Activated CD8-positive, alpha-beta T cell treated with anti-CD3 and anti-CD28 coated beads for 36 hours (primary cell): ENCODE measurements around the gene CRIM1. TPM values are rescaled to one million over a fixed set of nuclear protein-coding genes. Genes with fewer than 3 reads are reported as not detected.

ENCODE experiments used
- ATAC-seq: fragments of 200-7000 bp; cut with Tn5 transposase; one replicate; pipeline ENCODE4 v1.10.0; 2021; ENCODE audit warnings: mild to moderate bottlenecking, moderate library complexity
- CTCF ChIA-PET: fragments of 350-600 bp; sonication (Branson Sonifier 250); formaldehyde crosslinking; loops from one replicate; lab custom pipeline; 2021; ENCODE audit warnings: antibody characterized with exemption; lab: Charles Lee
- POLR2A ChIA-PET: fragments of 350-600 bp; sonication (Branson Sonifier 250); formaldehyde crosslinking; loops from one replicate; lab custom pipeline; 2021; ENCODE audit warnings: antibody characterized with exemption; lab: Charles Lee
- DNase-seq: peaks from one replicate; pipeline ENCODE4 v3.0.0-alpha.2; 2020
- H3K27ac Mint-ChIP-seq: one replicate; pipeline ENCODE4 v1.8.0; 2021; ENCODE audit warnings: mild to moderate bottlenecking, mixed read lengths
- H3K27me3 Mint-ChIP-seq: one replicate; pipeline ENCODE4 v1.8.0; 2021; ENCODE audit warnings: mixed read lengths
- H3K36me3 Mint-ChIP-seq: one replicate; pipeline ENCODE4 v1.8.0; 2021; ENCODE audit warnings: low read depth, mixed read lengths
- H3K4me1 Mint-ChIP-seq: one replicate; pipeline ENCODE4 v1.8.0; 2021; ENCODE audit warnings: low read depth, mixed read lengths
- H3K4me3 Mint-ChIP-seq: one replicate; pipeline ENCODE4 v1.8.0; 2021; ENCODE audit warnings: mild to moderate bottlenecking, moderate library complexity, mixed read lengths
- H3K9me3 Mint-ChIP-seq: one replicate; pipeline ENCODE4 v1.8.0; 2021; ENCODE audit warnings: mixed read lengths
- intact Hi-C: fragments of 100-400 bp; cut with micrococcal nuclease; formaldehyde crosslinking; loops from one replicate; pipeline ENCODE4 v1.10.0; 2022
- total RNA-seq, 2 experiments: library from RNA; stranded (reverse); gene quantifications; one replicate each; pipeline ENCODE4 v1.2.3, GENCODE V29; 2021
- TF ChIP-seq, protein P1 (sequence below): fragments of 200-600 bp; IDR thresholded peaks from one replicate; pipeline ENCODE4 v1.8.0; 2022; ENCODE audit warnings: antibody characterized with exemption, mild to moderate bottlenecking

The CRIM1 gene
- total RNA-seq, 2 experiments from 2014 or later: 14.4 to 15.9 TPM

DNA sequence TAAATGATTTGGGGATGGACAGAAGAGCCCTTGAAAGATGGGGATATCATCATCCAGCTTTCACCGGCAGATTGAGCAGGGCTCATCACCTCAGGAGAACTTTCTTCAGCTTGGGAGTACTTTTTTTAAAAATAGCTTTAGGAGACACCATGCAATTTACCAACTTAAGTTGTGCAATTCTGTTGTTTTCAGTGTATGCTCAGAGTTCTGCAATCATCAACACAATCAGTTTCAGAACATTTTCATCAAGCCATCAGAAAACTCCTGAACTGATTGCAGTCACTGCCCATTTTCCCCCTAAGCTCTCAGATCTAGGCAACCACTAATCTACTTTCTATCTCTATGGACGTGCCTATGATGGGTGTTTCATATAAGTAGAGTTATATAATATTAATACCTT, 117.7 kb downstream of the CRIM1 start:
- Mint-ChIP-seq H3K4me1 (no peaks in the 10 kb centered on the region), H3K27me3 (no peaks in the 10 kb centered on the region), H3K9me3 (peaks cover 20% of the 10 kb centered on the region), H3K27ac (no peak overlapping the region), H3K36me3 (peaks cover 39% of the 10 kb centered on the region), H3K4me3 (no peak overlapping the region)
- ChIA-PET CTCF (no interaction called here), POLR2A (no interaction called here)
- TF ChIP-seq, protein P1, sequence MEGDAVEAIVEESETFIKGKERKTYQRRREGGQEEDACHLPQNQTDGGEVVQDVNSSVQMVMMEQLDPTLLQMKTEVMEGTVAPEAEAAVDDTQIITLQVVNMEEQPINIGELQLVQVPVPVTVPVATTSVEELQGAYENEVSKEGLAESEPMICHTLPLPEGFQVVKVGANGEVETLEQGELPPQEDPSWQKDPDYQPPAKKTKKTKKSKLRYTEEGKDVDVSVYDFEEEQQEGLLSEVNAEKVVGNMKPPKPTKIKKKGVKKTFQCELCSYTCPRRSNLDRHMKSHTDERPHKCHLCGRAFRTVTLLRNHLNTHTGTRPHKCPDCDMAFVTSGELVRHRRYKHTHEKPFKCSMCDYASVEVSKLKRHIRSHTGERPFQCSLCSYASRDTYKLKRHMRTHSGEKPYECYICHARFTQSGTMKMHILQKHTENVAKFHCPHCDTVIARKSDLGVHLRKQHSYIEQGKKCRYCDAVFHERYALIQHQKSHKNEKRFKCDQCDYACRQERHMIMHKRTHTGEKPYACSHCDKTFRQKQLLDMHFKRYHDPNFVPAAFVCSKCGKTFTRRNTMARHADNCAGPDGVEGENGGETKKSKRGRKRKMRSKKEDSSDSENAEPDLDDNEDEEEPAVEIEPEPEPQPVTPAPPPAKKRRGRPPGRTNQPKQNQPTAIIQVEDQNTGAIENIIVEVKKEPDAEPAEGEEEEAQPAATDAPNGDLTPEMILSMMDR: no peak
- intact Hi-C loops: no loop called here
- no peak for DNase-seq
- no peak for ATAC-seq

DNA sequence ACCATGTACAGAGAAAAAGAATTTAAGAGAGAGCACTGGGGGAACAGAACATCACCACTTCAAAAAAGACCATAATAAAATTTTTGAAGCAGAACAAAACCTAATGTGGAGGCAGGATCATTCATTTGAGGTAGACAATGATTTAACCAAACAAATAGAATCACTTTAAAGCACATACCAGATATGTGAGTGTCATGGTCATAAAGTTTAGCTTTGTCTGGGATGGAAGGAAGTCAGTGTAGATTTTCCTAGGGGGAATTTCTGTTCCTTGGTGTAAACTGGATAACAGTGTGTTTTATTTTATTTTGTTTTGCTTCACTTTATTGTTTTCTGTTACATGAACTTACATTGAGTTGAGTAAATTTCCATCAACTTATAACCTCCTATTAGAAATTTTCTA, 120.8 kb downstream of the CRIM1 start:
- Mint-ChIP-seq H3K36me3 (peaks cover 49% of the 10 kb centered on the region), H3K27me3 (no peaks in the 10 kb centered on the region), H3K9me3 (peaks cover 20% of the 10 kb centered on the region), H3K4me1 (no peaks in the 10 kb centered on the region), H3K4me3 (no peak overlapping the region), H3K27ac (no peak overlapping the region)
- TF ChIP-seq, protein P1: no peak
- ChIA-PET POLR2A (no interaction called here), CTCF (no interaction called here)
- no peak for ATAC-seq
- DNase-seq: no peak
- intact Hi-C loops: no loop called here

DNA sequence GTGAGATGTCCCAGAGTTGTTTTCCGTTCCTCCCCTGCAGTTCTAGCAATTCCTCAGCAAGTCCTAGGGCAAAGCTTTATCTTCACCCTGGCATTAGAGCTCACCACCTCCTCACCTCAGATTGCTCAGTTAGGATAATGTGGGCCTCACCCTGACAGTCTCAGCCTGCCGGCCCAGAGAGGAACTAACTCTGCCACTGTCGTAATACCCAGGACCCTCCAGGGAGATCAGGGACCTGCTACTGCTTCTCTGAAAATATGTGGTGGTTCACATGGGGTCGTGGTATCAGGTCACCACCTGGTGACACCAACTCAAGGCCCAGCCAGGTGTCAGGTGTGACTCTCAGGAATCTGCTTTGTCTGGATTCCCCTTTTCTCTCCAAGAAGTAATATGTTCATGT, 121.7 kb downstream of the CRIM1 start:
- ChIA-PET POLR2A (no interaction called here), CTCF (no interaction called here)
- intact Hi-C loops: no loop called here
- TF ChIP-seq, protein P1: no peak
- H3K27ac Mint-ChIP-seq: no peak overlapping the region
- no peak for DNase-seq
- peaks cover 54% of the 10 kb centered on the region for H3K36me3 Mint-ChIP-seq
- no peaks in the 10 kb centered on the region for H3K4me1 Mint-ChIP-seq
- H3K9me3 Mint-ChIP-seq: peaks cover 20% of the 10 kb centered on the region
- no peak overlapping the region for H3K4me3 Mint-ChIP-seq
- H3K27me3 Mint-ChIP-seq: no peaks in the 10 kb centered on the region
- ATAC-seq: no peak

DNA sequence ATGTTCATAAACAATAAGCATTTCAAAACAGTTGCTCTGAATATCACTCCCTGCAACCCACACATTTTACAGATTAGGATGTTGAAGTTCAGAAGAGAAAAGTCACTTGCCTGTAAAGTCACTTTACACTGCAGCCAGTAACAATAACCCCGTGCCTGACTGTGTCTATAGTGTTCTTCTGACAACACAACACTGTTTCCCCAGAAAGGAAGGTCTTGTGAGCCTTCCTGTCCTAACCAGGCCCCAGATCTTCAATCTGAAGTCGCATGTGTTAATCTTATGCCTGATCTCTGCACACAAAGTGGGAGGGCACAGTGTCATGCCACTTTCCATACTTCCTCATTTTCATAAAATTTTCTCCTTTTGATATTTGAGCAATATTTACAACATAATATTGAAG, 122.2 kb downstream of the CRIM1 start:
- no peak overlapping the region for H3K27ac Mint-ChIP-seq
- TF ChIP-seq, protein P1: no peak
- ChIA-PET CTCF (no interaction called here), POLR2A (no interaction called here)
- no peaks in the 10 kb centered on the region for H3K27me3 Mint-ChIP-seq
- H3K4me3 Mint-ChIP-seq: no peak overlapping the region
- ATAC-seq (no peak), DNase-seq (no peak)
- no peaks in the 10 kb centered on the region for H3K4me1 Mint-ChIP-seq
- intact Hi-C loops: no loop called here
- peaks cover 54% of the 10 kb centered on the region for H3K36me3 Mint-ChIP-seq
- peaks cover 20% of the 10 kb centered on the region for H3K9me3 Mint-ChIP-seq

DNA sequence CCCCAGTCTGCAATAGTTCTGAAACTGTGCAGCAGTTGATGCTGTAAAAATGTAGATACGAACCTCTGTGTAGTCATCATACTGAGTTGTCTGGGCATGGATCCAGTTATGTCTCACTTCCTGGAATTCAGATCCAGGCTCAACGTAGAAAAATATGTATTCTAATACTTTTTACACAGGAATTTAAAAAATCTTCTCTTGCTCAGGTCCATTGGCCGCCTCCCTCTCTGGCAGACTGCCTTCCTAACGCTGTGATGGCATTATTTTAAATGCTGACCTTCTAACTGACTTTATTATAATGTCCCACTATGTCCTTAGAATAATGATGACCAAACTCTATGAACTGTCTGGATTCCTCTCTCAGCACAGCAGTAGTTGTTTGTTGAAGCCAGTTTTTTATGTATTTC, 122.8 kb downstream of the CRIM1 start:
- no peak for DNase-seq
- Mint-ChIP-seq H3K27ac (no peak overlapping the region), H3K4me1 (no peaks in the 10 kb centered on the region), H3K36me3 (peaks cover 54% of the 10 kb centered on the region), H3K4me3 (no peak overlapping the region), H3K9me3 (peaks cover 20% of the 10 kb centered on the region), H3K27me3 (no peaks in the 10 kb centered on the region)
- TF ChIP-seq, protein P1: no peak
- intact Hi-C loops: no loop called here
- no peak for ATAC-seq
- CTCF ChIA-PET: no interaction called here
- POLR2A ChIA-PET: no interaction called here
